WTC11 (cell line): Measurements from ENCODE around the gene ZCCHC24.

Experiments
- CBFB ChIP-seq: sonication (generic); formaldehyde crosslinking; IDR thresholded peaks from 2 replicates; pipeline ENCODE4 v1.8.1; 2022; ENCODE audit warnings: mild to moderate bottlenecking, low read depth, missing genetic modification reagents
- CREM ChIP-seq: sonication (generic); formaldehyde crosslinking; IDR thresholded peaks from 2 replicates; pipeline ENCODE4 v1.8.1; 2022; ENCODE audit warnings: mild to moderate bottlenecking, missing genetic modification reagents, moderate library complexity
- ETV6 ChIP-seq: sonication (generic); formaldehyde crosslinking; IDR thresholded peaks from 2 replicates; pipeline ENCODE4 v1.8.1; 2022; ENCODE audit warnings: mild to moderate bottlenecking, missing genetic modification reagents
- NFYB ChIP-seq: sonication (generic); formaldehyde crosslinking; conservative IDR thresholded peaks from 2 replicates; pipeline ENCODE4 v1.8.0; 2022; ENCODE audit warnings: low read depth, missing genetic modification reagents
- SP1 ChIP-seq: sonication (generic); formaldehyde crosslinking; conservative IDR thresholded peaks from 2 replicates; pipeline ENCODE4 v1.8.1; 2022; ENCODE audit warnings: missing genetic modification reagents
- TF ChIP-seq, protein P1 (sequence below): sonication (generic); formaldehyde crosslinking; IDR thresholded peaks from 2 replicates; pipeline ENCODE4 v1.8.0; 2022; ENCODE audit warnings: mild to moderate bottlenecking, missing genetic modification reagents
- TF ChIP-seq, protein P2 (sequence below): fragments of 200-600 bp; IDR thresholded peaks from 2 replicates; pipeline ENCODE4 v1.8.0; 2022; ENCODE audit warnings: antibody characterized with exemption
- TF ChIP-seq, protein P3 (sequence below): fragments of 250-450 bp; sonication (Bioruptor Pico); IDR thresholded peaks from 2 replicates; pipeline ENCODE4 v2.1.2; 2022; ENCODE audit warnings: mild to moderate bottlenecking, moderate library complexity
- TF ChIP-seq, protein P4 (sequence below): sonication (generic); formaldehyde crosslinking; IDR thresholded peaks from 2 replicates; pipeline ENCODE4 v1.8.0; 2022; ENCODE audit warnings: mild to moderate bottlenecking, missing genetic modification reagents

DNA sequence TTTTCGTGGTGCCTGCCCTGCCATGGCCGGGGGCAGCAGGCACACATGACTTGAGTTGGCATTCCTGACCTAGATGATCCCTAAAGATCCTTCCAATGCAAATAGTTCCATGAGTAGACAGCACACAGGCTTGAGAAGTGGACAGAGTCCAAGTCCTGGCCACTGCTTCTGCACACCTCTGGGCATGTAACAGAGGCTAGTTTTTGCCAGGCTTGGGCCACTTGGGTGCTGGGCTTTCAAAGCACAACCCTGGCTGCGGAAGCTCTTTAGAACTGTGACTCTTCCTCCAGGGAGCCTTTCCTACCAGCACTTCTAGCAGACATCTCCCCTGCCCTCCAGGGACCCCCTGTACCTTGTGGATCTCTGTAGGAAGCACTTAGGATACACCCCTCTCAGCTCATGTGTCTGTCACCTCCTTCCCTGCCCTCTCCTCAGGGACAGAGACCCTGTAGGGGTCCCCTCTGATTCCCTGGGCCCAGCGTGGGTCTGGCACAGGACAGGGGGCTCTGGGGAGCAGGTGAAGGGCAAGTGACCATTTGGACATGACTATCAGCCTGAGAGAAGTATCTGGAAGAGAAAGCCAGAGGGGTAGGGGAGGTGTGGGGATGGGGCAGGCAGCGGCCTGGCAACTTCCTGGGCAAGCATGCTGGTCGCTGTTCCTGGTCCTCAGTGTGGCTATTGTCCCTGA is 36.2 kb downstream of the ZCCHC24 start:
- TF ChIP-seq SP1 (CRISPR knock-in tag) = no peak
- no peak for TF ChIP-seq ETV6 (CRISPR knock-in tag)
- TF ChIP-seq, protein P1, sequence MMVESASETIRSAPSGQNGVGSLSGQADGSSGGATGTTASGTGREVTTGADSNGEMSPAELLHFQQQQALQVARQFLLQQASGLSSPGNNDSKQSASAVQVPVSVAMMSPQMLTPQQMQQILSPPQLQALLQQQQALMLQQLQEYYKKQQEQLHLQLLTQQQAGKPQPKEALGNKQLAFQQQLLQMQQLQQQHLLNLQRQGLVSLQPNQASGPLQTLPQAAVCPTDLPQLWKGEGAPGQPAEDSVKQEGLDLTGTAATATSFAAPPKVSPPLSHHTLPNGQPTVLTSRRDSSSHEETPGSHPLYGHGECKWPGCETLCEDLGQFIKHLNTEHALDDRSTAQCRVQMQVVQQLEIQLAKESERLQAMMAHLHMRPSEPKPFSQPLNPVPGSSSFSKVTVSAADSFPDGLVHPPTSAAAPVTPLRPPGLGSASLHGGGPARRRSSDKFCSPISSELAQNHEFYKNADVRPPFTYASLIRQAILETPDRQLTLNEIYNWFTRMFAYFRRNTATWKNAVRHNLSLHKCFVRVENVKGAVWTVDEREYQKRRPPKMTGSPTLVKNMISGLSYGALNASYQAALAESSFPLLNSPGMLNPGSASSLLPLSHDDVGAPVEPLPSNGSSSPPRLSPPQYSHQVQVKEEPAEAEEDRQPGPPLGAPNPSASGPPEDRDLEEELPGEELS = no peak
- no peak for TF ChIP-seq NFYB (CRISPR knock-in tag)
- TF ChIP-seq, protein P2, sequence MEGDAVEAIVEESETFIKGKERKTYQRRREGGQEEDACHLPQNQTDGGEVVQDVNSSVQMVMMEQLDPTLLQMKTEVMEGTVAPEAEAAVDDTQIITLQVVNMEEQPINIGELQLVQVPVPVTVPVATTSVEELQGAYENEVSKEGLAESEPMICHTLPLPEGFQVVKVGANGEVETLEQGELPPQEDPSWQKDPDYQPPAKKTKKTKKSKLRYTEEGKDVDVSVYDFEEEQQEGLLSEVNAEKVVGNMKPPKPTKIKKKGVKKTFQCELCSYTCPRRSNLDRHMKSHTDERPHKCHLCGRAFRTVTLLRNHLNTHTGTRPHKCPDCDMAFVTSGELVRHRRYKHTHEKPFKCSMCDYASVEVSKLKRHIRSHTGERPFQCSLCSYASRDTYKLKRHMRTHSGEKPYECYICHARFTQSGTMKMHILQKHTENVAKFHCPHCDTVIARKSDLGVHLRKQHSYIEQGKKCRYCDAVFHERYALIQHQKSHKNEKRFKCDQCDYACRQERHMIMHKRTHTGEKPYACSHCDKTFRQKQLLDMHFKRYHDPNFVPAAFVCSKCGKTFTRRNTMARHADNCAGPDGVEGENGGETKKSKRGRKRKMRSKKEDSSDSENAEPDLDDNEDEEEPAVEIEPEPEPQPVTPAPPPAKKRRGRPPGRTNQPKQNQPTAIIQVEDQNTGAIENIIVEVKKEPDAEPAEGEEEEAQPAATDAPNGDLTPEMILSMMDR = no peak
- TF ChIP-seq, protein P3, sequence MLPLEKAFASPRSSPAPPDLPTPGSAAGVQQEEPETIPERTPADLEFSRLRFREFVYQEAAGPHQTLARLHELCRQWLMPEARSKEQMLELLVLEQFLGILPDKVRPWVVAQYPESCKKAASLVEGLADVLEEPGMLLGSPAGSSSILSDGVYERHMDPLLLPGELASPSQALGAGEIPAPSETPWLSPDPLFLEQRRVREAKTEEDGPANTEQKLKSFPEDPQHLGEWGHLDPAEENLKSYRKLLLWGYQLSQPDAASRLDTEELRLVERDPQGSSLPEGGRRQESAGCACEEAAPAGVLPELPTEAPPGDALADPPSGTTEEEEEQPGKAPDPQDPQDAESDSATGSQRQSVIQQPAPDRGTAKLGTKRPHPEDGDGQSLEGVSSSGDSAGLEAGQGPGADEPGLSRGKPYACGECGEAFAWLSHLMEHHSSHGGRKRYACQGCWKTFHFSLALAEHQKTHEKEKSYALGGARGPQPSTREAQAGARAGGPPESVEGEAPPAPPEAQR (CRISPR knock-in tag) = no peak
- no peak for TF ChIP-seq CBFB (CRISPR knock-in tag)
- TF ChIP-seq, protein P4, sequence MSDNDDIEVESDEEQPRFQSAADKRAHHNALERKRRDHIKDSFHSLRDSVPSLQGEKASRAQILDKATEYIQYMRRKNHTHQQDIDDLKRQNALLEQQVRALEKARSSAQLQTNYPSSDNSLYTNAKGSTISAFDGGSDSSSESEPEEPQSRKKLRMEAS = no peak
- TF ChIP-seq CREM (CRISPR knock-in tag) = no peak
